Measurements from ENCODE around the gene PHETA1. TPM values are rescaled to one million over a fixed set of nuclear protein-coding genes. Genes with fewer than 3 reads are reported as not detected.

PHETA1 gene
- total RNA-seq, 1 donor from 2014 or later = 20.5 TPM

GRCh38 chr12:111314953-111315539 is 53.8 kb downstream of the PHETA1 start:
- no peaks in the 10 kb centered on the region for H3K27me3 ChIP-seq (ENCODE audit: low read depth)
- DNase-seq (no peak), ATAC-seq (peak in 1 of 2 donors; percentile 50)
- no peaks in the 10 kb centered on the region for H3K4me1 ChIP-seq
- TF ChIP-seq, protein P1, sequence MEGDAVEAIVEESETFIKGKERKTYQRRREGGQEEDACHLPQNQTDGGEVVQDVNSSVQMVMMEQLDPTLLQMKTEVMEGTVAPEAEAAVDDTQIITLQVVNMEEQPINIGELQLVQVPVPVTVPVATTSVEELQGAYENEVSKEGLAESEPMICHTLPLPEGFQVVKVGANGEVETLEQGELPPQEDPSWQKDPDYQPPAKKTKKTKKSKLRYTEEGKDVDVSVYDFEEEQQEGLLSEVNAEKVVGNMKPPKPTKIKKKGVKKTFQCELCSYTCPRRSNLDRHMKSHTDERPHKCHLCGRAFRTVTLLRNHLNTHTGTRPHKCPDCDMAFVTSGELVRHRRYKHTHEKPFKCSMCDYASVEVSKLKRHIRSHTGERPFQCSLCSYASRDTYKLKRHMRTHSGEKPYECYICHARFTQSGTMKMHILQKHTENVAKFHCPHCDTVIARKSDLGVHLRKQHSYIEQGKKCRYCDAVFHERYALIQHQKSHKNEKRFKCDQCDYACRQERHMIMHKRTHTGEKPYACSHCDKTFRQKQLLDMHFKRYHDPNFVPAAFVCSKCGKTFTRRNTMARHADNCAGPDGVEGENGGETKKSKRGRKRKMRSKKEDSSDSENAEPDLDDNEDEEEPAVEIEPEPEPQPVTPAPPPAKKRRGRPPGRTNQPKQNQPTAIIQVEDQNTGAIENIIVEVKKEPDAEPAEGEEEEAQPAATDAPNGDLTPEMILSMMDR (IDR thresholded peaks at IDR 0.05) = no peak
- no peaks in the 10 kb centered on the region for H3K9me3 ChIP-seq
- H3K36me3 ChIP-seq = no peaks in the 10 kb centered on the region
- no peak overlapping the region for H3K27ac ChIP-seq
- intact Hi-C loops (cut with DNase I) = loop anchor here (10.0 kb wide), 1 partner anchor 380 kb away; no protein-coding TSS in a partner anchor
- H3K4me3 ChIP-seq = no peak overlapping the region

DNA sequence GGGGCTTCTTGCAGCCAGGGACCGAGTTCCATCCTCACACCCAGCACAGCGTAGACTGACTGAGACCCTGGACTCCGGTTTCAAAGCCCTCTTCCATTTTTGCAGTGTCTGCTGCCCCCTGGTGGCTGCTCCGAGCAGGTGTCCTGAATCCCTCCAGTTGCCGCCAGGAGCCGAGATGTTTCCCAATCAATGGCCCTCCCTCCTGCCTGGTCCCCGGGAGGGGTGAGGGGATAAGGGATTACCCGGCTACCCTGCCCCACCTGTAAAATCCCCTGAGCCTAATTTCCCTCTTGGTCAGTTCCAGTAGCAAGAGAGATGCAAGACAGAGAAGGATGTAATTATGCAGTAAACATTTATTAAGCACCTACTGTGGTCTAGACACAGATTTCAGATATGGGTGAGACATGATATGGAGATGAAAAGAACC is 55.0 kb downstream of the PHETA1 start:
- intact Hi-C loops (cut with DNase I) = loop anchor here (10.0 kb wide), 1 partner anchor 379 kb away; no protein-coding TSS in a partner anchor
- no peak overlapping the region for H3K4me3 ChIP-seq
- ATAC-seq (peak; percentile 76 to 84), DNase-seq (peak; percentile 78)
- no peaks in the 10 kb centered on the region for H3K36me3 ChIP-seq
- H3K27me3 ChIP-seq (ENCODE audit: low read depth) = no peaks in the 10 kb centered on the region
- H3K9me3 ChIP-seq = no peaks in the 10 kb centered on the region
- no peak overlapping the region for H3K27ac ChIP-seq
- TF ChIP-seq, protein P1 (IDR thresholded peaks at IDR 0.05) = peak; percentile 94
- no peaks in the 10 kb centered on the region for H3K4me1 ChIP-seq

DNA sequence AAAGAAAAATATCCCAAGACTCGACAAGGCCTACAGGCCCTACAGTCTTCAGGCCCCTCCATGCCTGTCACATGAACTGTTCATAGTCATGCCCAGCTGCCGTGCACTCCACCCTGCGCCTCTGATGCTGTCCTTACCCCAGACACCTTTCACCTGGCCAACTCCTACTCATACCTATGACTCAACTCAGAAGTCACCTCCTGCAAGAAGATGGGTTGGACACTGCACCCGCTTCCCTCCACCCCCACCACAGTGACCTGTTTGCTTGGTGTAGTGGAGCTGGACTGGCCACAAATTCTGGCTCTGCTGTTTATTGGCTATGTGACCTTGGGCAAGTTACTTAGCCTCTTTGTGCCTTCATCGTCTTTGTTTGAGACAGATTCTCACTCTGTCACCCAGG is 56.2 kb downstream of the PHETA1 start:
- Histone ChIP-seq H3K4me1 (no peaks in the 10 kb centered on the region), H3K4me3 (no peak overlapping the region), H3K27me3 (ENCODE audit: low read depth) (peaks cover 4% of the 10 kb centered on the region), H3K9me3 (no peaks in the 10 kb centered on the region), H3K27ac (no peak overlapping the region), H3K36me3 (no peaks in the 10 kb centered on the region)
- TF ChIP-seq, protein P1 (IDR thresholded peaks at IDR 0.05) = no peak
- ATAC-seq (no peak), DNase-seq (no peak)
- intact Hi-C loops (cut with DNase I) = loop anchor here (10.0 kb wide), 1 partner anchor 378 kb away; no protein-coding TSS in a partner anchor

GRCh38 chr12:111312016-111312415 is 56.9 kb downstream of the PHETA1 start:
- H3K27ac ChIP-seq = no peak overlapping the region
- H3K9me3 ChIP-seq = peaks cover under 1% of the 10 kb centered on the region
- no peak overlapping the region for H3K4me3 ChIP-seq
- intact Hi-C loops (cut with DNase I) = loop anchor here (10.0 kb wide), 1 partner anchor 377 kb away; no protein-coding TSS in a partner anchor
- H3K27me3 ChIP-seq (ENCODE audit: low read depth) = peaks cover 4% of the 10 kb centered on the region
- no peaks in the 10 kb centered on the region for H3K36me3 ChIP-seq
- H3K4me1 ChIP-seq = no peaks in the 10 kb centered on the region
- no peak for ATAC-seq
- no peak for DNase-seq
- TF ChIP-seq, protein P1 (IDR thresholded peaks at IDR 0.05) = no peak

- TF ChIP-seq, protein P1 (IDR thresholded peaks at IDR 0.05) = no peak
- H3K9me3 ChIP-seq = peaks cover 10% of the 10 kb centered on the region
- H3K27ac ChIP-seq = no peak overlapping the region
- no peaks in the 10 kb centered on the region for H3K36me3 ChIP-seq
- DNase-seq (no peak), ATAC-seq (no peak)
- H3K27me3 ChIP-seq (ENCODE audit: low read depth) = peaks cover 4% of the 10 kb centered on the region
- no peak overlapping the region for H3K4me3 ChIP-seq
- H3K4me1 ChIP-seq = no peaks in the 10 kb centered on the region
- intact Hi-C loops (cut with DNase I) = loop anchor here (10.0 kb wide), 1 partner anchor 376 kb away; no protein-coding TSS in a partner anchor
Measured at GRCh38 chr12:111311011-111311410, 57.9 kb downstream of the PHETA1 start.

Other genes with a start within 250 kb of the PHETA1 start
- gene SH2B3, start 36.8 kb upstream of the PHETA1 start, total RNA-seq = 49.5 TPM
- 70.3 TPM for gene ATXN2, start 230.2 kb upstream of the PHETA1 start, total RNA-seq

Data from lower lobe of right lung (tissue), 2 donors.